IPS-11a (cell line): ENCODE measurements around the gene LRRC15.

Experiments
- H3K4me3 ChIP-seq: one replicate; pipeline ENCODE4 v1.5.1; 2013; ENCODE audit warnings: low read depth, low read length, control low read depth

Gene LRRC15

DNA sequence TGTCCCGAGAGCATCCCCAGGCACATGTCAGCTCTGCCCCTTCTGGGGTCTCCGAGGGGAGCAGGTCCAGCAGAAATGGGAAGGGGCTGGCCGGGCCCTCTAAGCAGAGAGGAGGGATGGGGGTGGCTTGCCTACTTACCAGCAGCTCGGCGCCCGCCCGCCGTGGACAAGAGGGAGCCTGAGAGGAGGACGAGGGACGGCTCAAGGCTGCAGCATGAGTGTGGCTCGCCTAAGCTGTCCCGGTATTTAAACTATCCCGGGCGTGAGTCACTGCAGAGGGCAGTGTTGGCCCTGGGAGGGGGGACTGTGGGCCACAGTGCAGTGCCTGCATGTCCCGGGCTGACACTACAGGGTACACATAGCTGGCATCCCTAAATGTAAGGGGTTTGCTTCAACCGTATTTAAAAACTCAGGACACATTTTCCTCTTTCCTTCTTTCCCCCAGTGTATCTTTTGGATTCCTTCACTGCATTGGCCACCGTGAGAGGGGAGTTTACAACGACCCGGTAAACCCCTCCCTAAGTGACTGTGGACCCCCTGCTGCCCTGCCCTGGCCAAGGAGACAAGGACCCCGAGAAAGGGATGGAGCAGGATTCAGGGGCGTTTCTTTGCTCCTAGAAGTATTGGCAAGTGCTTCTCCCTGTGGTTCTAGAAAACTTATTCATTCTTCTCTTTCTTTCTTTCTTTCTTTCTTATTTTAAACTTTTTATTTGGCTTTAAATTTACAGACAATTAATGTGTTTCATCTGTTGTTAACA lies at the start of gene LRRC15:
Gene LRRC15 (minus strand): TSS at position 222 of the 758 bp plus-strand sequence. CDS start 8,700 bp downstream, outside the sequence.
- peak within 1 kb of the TSS; percentile 24 for H3K4me3 ChIP-seq

- no peak overlapping the region for H3K4me3 ChIP-seq
Observed at GRCh38 chr3:194418671-194419070, 49.1 kb upstream of the LRRC15 start.

DNA sequence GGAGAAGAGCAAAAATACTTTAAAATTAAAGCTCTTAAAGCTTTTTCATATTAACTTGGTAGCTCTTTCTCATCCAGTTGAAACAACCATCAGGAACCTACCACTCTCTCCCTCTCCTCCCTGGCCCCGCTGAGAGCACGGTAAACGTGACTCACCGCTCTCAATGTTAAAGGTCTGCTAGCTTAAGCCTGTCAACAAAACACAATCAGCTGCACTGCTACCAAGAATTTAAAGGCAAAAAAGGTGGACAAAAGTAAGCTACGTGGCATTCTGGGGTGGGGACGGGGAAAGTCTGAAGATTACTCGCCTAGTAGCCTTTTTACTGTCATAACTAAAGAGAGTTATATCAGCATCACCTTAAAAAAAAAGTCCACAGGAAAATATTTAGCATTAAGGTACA lies 37.9 kb upstream of the LRRC15 start:
- no peak overlapping the region for H3K4me3 ChIP-seq

- no peak overlapping the region for H3K4me3 ChIP-seq
Observed at GRCh38 chr3:194405766-194406165, 36.2 kb upstream of the LRRC15 start.

GRCh38 chr3:194404365-194405140 lies 35.0 kb upstream of the LRRC15 start:
- H3K4me3 ChIP-seq, result no peak overlapping the region

- no peak overlapping the region for H3K4me3 ChIP-seq
Observed at GRCh38 chr3:194401868-194402329, 32.4 kb upstream of the LRRC15 start.

DNA sequence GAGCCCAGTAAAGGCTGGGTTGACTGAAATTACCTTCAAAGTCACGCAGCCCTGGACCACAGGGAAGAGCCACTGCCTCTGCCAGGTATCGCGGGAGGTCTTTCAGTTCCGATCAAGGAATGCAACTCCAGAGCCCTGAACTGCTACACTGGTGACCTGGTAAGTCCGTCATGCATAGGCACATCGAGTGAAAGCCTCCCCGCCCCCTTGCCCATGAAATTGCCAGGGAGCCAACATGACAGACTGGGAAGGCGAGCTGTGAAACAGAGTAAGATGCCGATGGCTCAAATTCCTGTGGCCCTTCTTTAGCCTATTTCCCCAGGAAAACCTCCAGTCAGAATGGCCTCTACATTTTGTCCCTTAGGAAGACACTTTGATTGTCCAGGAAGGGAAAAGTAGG lies 31.8 kb upstream of the LRRC15 start:
- no peak overlapping the region for H3K4me3 ChIP-seq

DNA sequence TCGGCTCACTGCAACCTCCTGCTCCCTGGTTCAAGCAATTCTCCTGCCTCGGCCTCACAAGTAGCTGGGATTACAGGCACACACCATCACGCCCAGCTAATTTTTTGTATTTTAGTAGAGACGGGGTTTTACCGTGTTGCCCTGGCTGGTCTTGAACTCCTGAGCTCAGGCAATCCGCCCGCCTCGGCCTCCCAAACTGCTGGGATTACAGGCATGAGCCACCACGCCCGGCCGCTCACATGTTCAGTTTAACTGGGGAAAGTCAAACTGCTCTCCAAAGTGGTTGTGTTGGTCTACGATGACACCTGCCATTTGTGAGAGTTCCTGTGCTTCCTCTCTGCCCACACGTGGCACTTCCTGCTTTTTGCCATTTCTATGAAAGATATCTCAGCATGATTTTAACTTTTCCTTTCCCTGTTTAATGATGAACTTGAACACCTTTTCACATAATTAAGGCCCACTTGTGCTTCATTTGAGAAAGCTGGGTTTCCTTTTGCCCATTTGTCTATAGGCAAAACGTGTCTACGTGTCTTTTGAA lies 30.4 kb upstream of the LRRC15 start:
- no peak overlapping the region for H3K4me3 ChIP-seq

DNA sequence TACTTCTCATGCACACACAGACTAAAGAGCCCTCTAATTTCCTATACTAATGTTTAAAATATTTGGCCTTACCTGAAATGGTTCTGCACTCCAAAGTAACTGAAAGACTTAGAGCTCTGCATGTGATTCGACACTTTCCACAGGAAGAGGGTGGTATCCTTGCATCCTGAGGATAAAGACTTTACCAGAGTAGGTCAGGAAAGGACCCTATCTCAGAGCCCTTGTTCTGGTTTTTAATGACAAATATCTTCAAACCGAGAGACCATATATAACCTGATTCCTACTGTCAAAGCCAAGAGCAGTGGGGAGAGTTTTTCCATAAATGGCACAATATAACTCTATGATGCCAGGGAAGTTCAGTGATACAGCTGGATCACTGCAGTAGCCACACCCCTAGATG lies 29.6 kb upstream of the LRRC15 start, which contains the start of gene GP5:
Gene GP5 (minus strand): TSS at position 101 of the 400 bp plus-strand sequence. CDS start 984 bp downstream, outside the sequence.
- H3K4me3 ChIP-seq, result no peak within 1 kb of the TSS

DNA sequence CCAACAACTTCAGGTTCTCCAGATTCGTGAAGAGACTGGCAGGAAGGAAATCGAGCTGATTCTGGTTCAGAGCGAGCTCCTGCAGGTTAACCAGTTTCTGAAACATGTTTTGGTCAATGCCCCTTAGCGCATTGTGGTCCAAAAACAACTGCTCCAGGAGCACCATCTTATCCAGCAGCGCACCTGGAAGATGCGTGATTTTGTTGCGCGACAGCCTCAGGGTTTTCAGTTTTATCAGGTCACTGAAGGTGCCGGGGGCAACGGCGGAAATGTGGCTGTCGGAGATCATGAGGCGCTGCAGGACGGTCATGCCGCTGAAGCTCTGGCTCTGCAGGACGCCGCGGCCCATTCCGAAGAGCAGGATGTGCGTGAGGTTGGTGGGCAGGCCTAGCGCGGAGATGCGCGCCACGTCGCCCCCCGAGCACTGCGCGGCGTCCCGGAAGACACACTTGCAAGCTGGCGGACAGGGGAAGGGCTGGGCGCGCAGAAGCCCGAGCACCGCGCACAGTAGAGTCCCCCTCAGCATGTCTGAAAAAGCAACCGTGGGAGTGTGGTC lies 28.3 kb upstream of the LRRC15 start:
- H3K4me3 ChIP-seq, result no peak overlapping the region

- no peak overlapping the region for H3K4me3 ChIP-seq
Observed at GRCh38 chr3:194396859-194397756, 27.6 kb upstream of the LRRC15 start.

GRCh38 chr3:194396539-194396858 lies 27.0 kb upstream of the LRRC15 start:
- H3K4me3 ChIP-seq, result no peak overlapping the region

GRCh38 chr3:194395778-194396538 lies 26.4 kb upstream of the LRRC15 start:
- no peak overlapping the region for H3K4me3 ChIP-seq

GRCh38 chr3:194395212-194395611 lies 25.7 kb upstream of the LRRC15 start:
- H3K4me3 ChIP-seq, result no peak overlapping the region

- no peak overlapping the region for H3K4me3 ChIP-seq
Observed at GRCh38 chr3:194392576-194392975, 23.0 kb upstream of the LRRC15 start.

DNA sequence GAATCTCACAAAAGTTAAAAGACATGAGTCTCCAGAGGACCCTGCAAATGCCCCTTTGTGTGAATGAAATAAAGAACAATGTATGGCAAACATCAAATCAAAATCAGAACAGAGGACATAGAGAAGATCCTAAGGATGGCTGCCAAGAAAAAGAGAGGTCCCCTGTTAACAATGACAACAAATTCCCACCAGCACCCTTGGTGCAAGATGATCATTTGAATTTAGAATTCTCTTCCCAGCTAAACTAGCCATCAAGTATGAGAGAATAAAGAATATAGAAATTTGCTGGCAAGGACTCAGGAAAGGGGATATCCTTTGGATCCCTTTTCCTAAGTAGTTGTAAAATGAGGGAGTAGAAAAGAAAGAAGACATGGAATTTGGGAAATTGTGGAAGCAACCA lies 21.3 kb upstream of the LRRC15 start:
- H3K4me3 ChIP-seq, result no peak overlapping the region

DNA sequence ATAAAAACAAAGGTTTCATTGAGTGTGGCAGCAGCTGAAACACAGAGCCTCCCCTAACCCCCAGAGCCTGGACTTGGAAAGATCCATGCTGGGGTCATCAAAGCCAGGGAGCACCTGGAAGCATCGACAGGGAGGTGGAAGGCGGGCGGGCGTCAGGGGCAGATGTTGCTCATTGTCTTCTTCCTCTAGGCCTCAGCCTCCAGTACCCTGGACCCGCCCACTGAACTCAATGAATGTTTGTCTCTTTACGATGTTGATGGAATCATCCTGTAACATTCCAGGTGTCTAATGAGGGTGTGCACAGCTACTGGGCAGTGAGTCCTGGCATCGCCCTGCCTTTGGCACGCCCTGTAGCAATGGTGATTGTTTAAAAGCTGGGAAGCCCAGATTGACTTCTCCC lies 19.7 kb upstream of the LRRC15 start:
- no peak overlapping the region for H3K4me3 ChIP-seq

DNA sequence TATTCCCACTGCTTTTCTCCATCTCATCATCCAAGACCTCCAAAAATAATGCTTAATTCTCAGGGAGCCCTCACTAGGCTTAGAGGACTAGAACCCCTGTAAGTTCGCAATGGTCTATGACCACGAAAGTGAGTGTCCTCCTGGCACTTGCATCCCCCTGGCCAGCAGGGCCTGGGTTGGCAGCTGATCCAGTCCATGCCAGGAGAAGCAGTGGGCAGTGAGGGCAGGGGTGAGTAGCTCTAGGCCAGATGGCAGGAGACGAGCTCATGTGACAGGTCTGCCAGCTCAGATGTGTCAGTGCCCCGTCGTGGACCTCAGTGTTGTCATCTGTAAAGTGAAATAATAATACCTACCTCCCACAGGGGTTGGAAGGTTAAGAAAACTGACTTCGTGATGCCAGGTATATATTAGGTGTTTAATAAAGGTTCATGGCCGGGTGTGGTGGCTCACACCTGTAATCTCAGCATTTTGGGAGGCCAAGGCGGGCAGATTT lies 18.4 kb upstream of the LRRC15 start:
- no peak overlapping the region for H3K4me3 ChIP-seq

GRCh38 chr3:194387276-194387675 lies 17.7 kb upstream of the LRRC15 start:
- no peak overlapping the region for H3K4me3 ChIP-seq

DNA sequence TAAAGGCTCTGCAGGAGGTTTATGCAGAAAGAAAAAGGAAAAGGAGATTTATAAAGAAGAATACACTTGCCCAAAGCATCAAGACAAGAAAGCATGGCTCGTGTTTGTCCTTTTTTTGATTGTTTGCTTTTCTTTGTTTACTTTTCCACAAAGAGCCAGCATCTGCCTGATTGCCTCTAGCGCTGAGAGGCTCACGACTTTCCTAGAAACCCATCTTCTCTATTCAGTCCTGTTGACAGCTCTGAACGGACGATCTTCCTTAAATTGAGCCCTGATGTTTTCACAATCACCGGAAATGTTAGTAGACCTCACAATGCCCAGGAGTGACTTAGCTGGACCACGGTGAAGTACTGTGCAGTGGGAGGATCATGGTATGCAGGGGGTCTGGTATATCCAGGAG lies 17.1 kb upstream of the LRRC15 start:
- no peak overlapping the region for H3K4me3 ChIP-seq
